Sciatic nerve (tissue), 2 donors: ENCODE measurements around the gene RAI1. TPM values are rescaled to one million over a fixed set of nuclear protein-coding genes. Genes with fewer than 3 reads are reported as not detected.
"Not testable (repeated sequence)": the region's sequence is repeated elsewhere in the genome, so short reads cannot be mapped to it uniquely, and the experiment has no call there.

Experiments
- ATAC-seq: fragments of 200-7000 bp; cut with Tn5 transposase; one replicate; pipeline ENCODE4 v1.9.1; 2020; ENCODE audit warnings: mild to moderate bottlenecking, moderate library complexity
- DNase-seq: peaks from one replicate; pipeline ENCODE4 v3.0.0-alpha.2; 2020; ENCODE audit warnings: low spot score
- intact Hi-C: fragments of 100-400 bp; cut with DNase I; formaldehyde crosslinking; loops from one replicate; pipeline ENCODE4 v1.14.2; 2022
- total RNA-seq: library from RNA; stranded (reverse); fragmentation: NEBNext Ultra II Directional; extraction: Animal tissue kit (Norgen Biotek cat#: 25700); gene quantifications from one replicate; pipeline ENCODE4 v1.2.1, GENCODE V29; 2021
- donor health status: DM: no; HTN: no; CAD: no.
- donor health status: DM: no; HTN: no; CAD: no.

The RAI1 gene, protein sequence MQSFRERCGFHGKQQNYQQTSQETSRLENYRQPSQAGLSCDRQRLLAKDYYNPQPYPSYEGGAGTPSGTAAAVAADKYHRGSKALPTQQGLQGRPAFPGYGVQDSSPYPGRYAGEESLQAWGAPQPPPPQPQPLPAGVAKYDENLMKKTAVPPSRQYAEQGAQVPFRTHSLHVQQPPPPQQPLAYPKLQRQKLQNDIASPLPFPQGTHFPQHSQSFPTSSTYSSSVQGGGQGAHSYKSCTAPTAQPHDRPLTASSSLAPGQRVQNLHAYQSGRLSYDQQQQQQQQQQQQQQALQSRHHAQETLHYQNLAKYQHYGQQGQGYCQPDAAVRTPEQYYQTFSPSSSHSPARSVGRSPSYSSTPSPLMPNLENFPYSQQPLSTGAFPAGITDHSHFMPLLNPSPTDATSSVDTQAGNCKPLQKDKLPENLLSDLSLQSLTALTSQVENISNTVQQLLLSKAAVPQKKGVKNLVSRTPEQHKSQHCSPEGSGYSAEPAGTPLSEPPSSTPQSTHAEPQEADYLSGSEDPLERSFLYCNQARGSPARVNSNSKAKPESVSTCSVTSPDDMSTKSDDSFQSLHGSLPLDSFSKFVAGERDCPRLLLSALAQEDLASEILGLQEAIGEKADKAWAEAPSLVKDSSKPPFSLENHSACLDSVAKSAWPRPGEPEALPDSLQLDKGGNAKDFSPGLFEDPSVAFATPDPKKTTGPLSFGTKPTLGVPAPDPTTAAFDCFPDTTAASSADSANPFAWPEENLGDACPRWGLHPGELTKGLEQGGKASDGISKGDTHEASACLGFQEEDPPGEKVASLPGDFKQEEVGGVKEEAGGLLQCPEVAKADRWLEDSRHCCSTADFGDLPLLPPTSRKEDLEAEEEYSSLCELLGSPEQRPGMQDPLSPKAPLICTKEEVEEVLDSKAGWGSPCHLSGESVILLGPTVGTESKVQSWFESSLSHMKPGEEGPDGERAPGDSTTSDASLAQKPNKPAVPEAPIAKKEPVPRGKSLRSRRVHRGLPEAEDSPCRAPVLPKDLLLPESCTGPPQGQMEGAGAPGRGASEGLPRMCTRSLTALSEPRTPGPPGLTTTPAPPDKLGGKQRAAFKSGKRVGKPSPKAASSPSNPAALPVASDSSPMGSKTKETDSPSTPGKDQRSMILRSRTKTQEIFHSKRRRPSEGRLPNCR (N-terminal part only)
- total RNA-seq: 62.0 TPM

DNA sequence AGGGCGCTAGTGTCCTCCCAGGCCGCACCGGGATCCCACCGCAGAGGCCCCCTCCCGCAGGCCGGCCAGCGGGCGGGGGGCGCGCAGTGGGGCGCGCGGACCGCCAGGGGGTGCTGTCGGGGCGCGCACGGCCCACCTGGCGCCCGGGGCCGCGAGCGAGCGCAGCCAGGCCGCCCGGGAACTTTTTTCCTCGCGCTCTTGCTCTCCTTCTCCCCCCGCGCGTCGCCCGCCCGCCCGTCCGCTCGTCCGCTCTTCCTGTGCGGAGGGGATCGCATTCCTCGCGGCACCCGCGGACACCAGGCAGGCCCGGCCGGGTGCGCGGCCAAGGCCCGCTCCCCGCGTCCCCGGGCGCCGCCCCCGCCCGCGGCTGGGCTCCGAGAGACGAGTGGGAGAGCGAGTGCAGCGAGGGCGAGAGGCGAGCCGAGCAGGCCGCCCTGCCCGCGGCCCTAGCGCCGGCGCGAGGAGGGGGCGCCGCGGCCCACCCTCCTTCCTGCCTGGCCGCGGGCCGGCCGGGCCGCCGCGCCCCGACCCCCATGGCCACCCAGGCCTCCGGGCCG lies at the start of gene RAI1:
RAI1 (plus strand) TSS at position 272 of the 557 bp plus-strand sequence. CDS start 111,491 bp downstream, outside the sequence.
- ATAC-seq (peak; percentile 73), DNase-seq (peak; percentile 88)
- intact Hi-C loops: loop anchor here (5.0 to 10.0 kb wide), 3 partner anchors 114 to 351 kb away; no protein-coding TSS in a partner anchor

DNA sequence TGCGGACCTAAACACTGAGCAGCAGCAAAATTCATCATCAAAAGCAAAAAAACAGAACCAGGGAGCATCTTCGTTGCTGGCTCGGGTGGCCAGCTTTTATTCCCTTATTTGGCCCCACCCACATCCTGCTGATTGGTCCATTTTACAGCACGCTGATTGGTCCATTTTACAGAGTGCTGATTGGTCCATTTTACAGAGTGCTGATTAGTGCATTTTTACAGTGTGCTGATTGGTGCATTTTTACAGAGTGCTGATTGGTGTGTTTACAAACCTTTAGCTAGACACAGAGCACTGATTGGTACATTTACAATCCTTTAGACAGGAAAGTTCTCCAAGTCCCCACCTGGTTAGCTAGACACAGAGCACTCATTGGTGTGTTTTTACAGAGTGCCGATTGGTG lies 48.6 kb upstream of the RAI1 start:
- ATAC-seq, intact Hi-C loops, DNase-seq: not testable (repeated sequence)

DNA sequence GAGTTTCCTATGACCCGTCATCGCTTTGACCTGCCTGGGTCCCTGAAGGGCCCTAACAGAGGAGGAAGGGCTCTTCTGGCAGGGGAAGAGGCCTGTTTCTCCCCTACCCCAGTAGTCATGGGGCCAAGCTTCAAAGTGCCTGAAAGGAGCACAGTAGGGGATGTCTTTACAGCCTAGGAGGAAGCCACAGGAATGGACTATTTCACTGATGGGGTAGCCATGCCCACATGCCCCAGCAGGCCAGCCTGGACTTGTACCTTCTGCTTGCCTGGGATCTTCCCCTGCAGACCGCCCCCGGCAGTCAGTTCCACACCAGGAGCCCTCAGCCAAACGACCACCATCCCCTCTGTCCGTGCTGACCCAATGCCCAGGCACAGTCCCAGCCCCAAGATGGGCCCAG lies 47.9 kb upstream of the RAI1 start:
- DNase-seq (no peak), ATAC-seq (no peak)
- intact Hi-C loops: no loop called here

DNA sequence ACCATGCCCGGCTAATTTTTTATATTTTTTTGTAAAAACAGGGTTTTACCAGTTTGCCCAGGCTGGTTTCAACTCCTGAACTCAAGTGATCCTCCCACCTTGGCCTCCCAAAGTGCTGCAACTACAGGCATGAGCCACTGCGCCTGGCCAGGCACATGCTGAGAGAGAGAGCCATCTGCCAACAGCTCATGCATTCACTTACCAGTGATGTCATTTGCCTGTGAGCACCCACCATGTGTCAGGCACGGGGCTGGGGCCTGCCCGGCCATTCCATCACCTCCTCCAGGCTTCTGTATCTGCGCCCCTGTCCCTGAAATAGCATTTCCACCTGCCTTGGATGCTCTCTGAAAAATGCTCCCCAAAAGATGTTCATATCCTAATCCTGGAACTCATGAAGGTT lies 46.1 kb upstream of the RAI1 start:
- DNase-seq (no peak), ATAC-seq (no peak)
- intact Hi-C loops: no loop called here

DNA sequence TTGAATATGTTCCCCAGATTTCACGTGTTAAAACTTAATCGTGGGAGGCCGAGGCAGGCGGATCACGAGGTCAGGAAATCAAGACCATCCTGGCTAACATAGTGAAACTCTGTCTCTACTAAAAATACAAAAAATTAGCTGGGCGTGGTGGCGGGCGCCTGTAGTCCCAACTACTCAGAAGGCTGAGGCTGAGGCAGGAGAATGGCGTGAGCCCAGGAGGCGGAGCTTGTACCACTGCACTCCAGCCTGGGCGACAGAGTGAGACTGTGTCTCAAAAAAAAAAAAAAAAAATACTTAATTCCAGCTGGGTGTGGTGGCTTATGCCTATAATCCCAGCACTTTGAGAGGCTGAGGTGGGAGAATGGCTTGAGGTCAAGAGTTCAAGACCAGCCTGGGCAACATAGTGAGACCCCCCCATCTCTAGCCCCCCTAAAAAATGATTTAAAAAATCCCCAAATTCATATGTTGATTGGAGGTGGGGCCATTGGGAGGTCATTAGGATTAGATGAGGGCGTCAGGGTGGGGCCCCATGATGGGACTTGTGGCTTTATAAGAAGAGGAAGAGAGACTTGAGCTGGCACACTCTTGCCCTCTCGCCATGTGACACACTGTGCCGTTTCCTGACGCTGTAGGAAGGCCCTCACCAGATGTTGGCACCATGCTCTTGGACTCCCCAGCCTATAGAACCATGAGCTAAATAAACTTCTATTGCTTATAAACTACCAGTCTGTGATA lies 45.6 kb upstream of the RAI1 start:
- DNase-seq, ATAC-seq, intact Hi-C loops: not testable (repeated sequence)

DNA sequence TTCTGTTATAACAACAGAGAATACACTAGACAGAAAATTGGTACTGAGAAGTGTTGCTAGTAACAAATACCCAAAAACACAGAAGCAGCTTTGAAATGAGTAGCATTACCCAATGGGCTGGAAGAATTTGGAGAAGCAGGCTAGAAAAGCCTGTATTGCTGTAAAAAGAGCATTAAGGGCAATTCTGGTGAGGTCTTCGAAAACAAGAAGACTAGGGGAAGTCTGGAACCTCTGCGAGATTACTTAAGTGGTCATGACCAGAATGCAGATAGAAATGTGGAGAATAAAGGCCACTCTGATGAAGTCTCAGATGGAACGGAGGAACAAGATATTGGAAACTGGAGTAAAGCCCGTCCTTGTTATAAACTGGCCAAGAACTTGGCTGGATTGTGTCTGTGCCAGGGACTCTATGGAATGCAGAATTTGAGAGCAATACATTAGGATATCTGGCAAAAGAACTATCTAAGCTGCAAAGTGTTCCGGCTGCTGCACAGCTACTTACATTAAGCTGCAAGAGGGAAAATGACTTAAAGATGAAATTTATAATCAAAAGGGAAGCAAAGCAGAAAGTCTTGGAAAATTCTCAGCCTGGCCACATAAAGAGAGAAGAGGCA lies 44.9 kb upstream of the RAI1 start:
- intact Hi-C loops: no loop called here
- DNase-seq (no peak), ATAC-seq (no peak)

DNA sequence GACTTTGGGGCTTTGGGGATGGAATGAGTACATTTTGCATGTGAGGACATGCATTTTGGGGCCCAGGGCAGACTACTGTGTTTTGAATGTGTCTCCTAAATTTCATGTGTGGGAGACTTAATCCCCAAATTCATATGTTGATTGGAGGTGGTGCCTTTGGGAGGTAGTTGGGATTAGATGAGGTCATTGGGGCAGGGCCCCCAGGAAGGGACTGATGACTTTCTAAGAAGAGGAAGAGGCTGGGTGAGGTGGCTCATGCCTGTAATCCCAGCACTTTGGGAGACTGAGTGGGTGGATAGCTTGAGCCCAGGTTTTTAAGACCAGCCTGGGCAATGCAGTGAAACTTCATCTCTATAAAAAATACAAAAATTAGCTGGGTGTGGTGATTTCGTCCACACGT lies 42.8 kb upstream of the RAI1 start:
- ATAC-seq (no peak), DNase-seq (no peak)
- intact Hi-C loops: no loop called here

DNA sequence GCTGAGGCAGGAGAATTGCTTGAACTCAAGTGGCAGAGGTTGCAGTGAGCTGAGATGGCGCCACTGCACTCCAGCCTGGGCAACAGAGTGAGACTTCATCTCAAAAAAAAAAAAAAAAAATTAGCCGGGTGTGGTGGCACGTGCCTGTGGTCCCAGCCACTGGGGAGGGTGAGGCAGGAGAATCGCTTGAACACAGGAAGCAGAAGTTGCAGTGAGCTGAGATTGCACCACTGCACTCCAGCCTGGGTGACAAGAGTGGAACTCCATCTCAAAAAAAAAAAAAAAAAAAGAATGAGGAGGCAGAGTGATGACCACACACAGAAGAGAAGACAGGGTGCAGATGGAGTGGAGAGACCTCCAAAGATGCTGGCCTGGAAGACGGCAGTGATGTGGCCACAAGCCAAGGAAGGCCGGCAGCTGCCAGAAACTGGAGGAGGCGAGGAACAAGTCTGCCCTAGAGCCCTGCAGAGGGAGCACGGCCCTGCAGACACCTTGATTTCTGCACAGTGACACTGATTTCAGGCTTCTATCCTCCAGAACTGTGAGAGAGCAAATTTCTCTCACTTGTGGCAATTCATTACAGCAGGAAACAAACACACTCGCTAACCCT lies 41.5 kb upstream of the RAI1 start:
- ATAC-seq, DNase-seq: not testable (repeated sequence)
- intact Hi-C loops: loop anchor here (2.0 to 10.0 kb wide), 2 partner anchors 145 to 285 kb away; partner anchors contain the start of gene RASD1

DNA sequence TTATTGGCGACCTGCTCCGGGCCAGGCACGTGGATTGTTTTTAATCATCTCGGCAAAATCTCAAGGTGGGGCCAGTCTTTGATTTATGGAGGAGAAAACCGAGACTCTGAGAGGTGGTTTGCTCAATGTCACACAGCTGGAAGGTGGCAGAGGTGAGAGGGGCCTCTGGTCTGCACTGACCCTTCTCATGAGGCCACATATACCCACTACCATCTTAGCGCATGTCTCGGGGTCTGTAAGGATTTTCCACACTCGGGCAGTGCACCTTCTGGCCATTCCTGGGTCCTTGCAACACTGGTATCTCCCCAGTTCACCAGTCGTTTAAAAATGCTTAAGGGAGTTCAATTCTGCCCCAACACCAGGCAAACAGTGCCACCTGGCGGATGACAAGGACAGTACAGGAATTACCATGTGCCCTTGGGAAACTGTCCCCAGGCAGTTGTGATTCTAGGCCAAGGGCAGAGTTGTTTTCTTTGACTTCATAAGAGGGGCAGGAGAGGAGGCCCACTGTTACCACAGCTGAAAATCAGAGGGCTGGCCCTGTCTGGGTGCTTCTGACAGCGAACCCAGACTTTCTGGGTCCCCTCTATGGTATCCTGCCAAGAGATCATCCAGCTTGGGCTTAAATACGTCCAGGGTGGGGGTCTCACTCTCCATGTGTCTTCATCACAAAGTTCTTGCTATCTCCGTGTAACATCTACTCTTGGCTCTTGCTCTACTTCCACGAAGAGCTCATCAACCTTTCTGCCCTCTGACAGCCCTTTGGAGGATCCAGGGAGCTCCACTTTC lies 39.4 kb upstream of the RAI1 start:
- peak; percentile 88 for DNase-seq
- intact Hi-C loops: loop anchor here (2.0 to 10.0 kb wide), 2 partner anchors 147 to 287 kb away; partner anchors contain the start of gene RASD1

DNA sequence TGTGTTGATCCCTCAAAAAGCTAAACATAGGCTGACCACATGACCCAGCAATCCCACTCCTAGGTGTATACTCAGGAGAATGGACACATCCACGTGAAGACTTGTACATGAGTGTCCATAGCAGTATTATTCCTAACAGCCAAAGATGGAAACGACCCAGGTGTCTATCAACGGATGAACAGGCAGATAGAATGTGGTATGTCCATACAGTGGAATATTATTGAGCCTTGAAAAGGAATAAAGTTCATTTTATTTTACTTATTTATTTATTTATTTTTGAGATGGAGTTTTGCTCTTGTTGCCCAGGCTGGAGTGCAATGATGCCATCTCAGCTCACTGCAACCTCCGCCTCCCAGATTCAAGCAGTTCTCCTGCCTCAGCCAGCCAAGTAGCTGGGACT lies 36.1 kb upstream of the RAI1 start:
- ATAC-seq, DNase-seq: not testable (repeated sequence)
- intact Hi-C loops: loop anchor here (10.0 kb wide), 1 partner anchor 150 kb away; the partner anchor contains the start of gene RASD1

More for the DNA sequence above, 39.4 kb upstream of the RAI1 start:
- ATAC-seq: peak; percentile 89

DNA sequence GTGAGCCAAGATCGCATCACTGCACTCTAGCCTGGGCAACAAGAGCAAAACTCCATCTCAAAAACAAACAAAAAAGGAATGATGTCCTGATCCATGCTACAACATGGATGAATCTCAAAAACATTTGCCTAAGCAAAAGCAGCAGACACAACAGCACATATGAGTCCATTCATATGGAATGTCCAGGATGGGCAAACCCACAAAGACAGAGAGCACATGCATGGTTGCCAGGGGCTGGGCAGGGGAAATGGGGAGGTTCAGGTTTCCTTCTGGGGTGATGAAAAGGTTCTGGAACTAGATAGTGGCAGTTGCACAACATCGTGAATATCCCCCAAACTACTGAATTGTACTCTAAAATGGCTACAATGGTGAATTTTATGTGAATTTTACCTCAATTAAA lies 35.3 kb upstream of the RAI1 start:
- intact Hi-C loops: loop anchor here (10.0 kb wide), 1 partner anchor 151 kb away; the partner anchor contains the start of gene RASD1
- no peak for DNase-seq
- ATAC-seq: no peak

DNA sequence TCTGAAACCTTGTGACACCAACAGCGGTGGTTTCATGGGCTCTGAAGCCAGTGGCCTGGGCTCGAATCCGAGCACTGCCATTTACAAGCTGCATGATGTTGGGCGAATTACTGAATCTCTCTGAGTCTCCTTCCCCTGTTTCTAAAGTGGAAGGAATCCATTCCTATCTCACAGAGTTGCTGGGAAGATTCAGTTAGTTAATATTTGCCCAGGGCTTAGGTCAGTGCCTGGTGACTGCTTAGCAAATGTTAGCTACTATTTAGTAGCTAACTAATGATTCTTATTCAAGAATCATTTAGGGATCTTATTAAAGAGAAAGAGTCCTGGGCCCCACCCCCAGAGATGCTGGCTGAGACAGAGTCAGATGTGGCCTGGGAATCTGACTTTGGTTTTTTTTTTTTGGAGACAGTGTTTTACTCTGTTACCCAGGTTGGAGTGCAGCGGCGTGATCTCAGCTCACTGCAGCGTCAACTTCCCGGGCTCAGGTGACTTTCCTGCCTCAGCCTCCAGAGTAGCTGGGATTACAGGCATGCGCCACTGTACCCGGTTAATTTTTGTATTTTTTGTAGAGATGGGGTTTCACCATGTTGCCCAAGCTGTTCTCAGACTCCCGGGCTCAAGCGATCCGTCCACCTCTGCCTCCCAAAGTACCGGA lies 33.6 kb upstream of the RAI1 start:
- intact Hi-C loops: loop anchor here (10.0 kb wide), 1 partner anchor 153 kb away; the partner anchor contains the start of gene RASD1
- no peak for ATAC-seq
- DNase-seq: no peak

DNA sequence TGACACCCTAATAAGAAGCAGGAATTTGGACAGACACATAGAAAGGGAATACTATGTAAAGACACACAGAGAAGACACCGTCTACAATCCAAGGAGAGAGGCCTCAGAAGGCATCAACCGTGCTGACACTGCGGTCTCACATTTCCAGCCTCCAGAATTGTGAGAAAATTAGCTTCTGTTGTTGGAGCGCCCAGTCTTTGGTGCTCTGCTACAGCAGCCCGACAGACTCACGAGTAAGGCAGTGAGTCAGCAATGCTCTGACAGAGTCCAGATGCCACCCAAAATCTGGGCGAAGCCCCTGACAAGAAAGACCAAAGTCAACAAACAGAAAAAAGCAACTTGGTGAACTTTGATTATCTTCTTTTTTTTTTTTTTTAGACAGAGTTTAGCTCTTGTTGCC lies 32.5 kb upstream of the RAI1 start:
- DNase-seq: no peak
- no peak for ATAC-seq
- intact Hi-C loops: loop anchor here (10.0 kb wide), 1 partner anchor 154 kb away; the partner anchor contains the start of gene RASD1

DNA sequence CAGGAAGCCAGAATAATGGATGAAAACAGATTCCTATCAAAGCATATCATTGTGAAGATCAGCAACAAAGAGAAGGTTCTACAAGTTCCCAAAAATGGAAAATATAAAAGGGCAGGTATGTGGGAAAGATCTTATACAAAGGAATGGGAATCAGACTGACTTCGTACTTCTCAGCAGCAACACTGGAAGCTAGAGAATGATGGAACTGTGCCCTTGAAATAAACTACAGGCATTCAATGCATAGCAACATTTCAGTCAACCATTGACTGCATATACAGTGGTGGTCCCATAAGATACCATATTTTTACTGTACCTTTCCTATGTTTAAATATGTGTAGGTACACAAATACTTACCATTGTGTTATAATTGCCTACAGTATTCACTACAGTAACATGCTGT lies 30.3 kb upstream of the RAI1 start:
- intact Hi-C loops: no loop called here
- DNase-seq (no peak), ATAC-seq (no peak)

DNA sequence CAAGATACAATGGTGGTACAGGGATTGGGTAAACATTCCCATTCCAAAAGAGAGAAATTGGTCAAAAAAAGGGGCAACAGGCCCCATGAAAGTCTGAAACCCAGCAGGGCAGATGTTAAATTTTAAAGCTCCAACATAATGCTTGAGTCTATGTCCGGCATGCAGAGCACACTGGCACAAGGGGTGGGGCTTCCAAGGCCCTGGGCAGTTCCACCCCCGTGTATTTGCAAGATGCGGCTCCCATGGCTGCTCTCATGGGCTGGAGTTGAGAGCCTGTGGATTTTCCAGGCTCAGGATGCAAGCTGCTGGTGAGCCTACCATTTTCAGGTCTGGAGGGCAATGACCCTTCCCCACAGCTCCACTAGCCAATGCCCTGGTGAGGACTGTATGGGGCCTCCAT lies 27.9 kb upstream of the RAI1 start:
- DNase-seq (no peak), ATAC-seq (no peak)
- intact Hi-C loops: no loop called here

DNA sequence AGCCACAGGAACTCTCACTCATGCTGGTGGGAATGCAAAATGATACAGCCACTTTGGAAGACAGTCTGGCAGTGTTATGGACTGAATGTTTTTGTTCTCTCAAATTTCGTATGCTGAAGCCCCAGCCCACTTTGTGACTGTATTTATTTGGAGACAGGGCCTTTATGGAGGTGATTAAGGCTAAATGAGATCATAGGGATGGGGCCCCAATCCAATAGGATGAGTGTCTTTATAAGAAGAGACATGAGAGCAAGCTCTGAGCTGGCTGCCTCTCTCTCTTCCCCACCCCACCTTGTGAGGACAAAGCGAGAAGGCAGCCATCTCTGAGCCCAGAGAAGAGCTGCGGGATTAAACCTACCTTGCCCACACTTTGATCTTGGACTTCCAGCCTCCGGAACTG lies 21.9 kb upstream of the RAI1 start:
- ATAC-seq (no peak), DNase-seq (no peak)
- intact Hi-C loops: no loop called here
